Measurements from ENCODE around the gene UBE3B. TPM values are rescaled to one million over a fixed set of nuclear protein-coding genes. Genes with fewer than 3 reads are reported as not detected.

The UBE3B gene
- total and polyA plus RNA-seq, 2 donors (not counting 1 experiment from before 2014, with no cell fraction given), result 27.2 to 52.1 TPM

- Histone ChIP-seq H3K36me3 (replicated peaks in 1 of 2; ENCODE audit: control extremely low read depth in 1 of 2, control insufficient read depth in 1 of 2, extremely low read depth in 1 of 2, insufficient read depth in 2 of 2, low read length in 1 of 2) (peaks cover 0 to 22% of the 10 kb centered on the region in 2 experiments), H3K4me2 (replicated peaks; ENCODE audit: low read depth, low read length, poor library complexity, severe bottlenecking) (no peak overlapping the region), H3K9ac (ENCODE audit: low read length) (no peak overlapping the region), H3K4me3 (ENCODE audit: control extremely low read depth in 1 of 5, extremely low read depth in 1 of 5, insufficient read depth in 1 of 5, low read depth in 2 of 5, low read length in 4 of 5) (no peak overlapping the region), H3K4me1 (ENCODE audit: control insufficient read depth in 2 of 2, insufficient read depth in 2 of 2, low read length in 2 of 2) (no peaks in the 10 kb centered on the region), H3K9me3 (ENCODE audit: control extremely low read depth in 1 of 3, control insufficient read depth in 2 of 3, insufficient read depth in 1 of 3, low read length in 2 of 3) (no peaks in the 10 kb centered on the region), H3K27ac (ENCODE audit: low read length in 2 of 2) (no peak overlapping the region), H4K20me1 (ENCODE audit: control insufficient read depth, insufficient read depth, low read length, poor library complexity, severe bottlenecking) (no peaks in the 10 kb centered on the region), H3K27me3 (replicated peaks in 1 of 4; ENCODE audit: control extremely low read depth in 1 of 4, control insufficient read depth in 3 of 4, insufficient read depth in 4 of 4, low read length in 3 of 4) (no peaks in the 10 kb centered on the region), H2AFZ (ENCODE audit: insufficient read depth, low read depth, low read length, poor library complexity, severe bottlenecking) (no peak overlapping the region), H3K79me2 (ENCODE audit: control insufficient read depth, insufficient read depth, low read length) (no peaks in the 10 kb centered on the region)
- POLR2A ChIA-PET, result no interaction called here
- DNase-seq (no peak), ATAC-seq (ENCODE audit: low read depth) (no peak)
- H3K27me3 Mint-ChIP-seq, result no peaks in the 10 kb centered on the region
- no peak overlapping the region for H3K27ac Mint-ChIP-seq
- H3K4me3 Mint-ChIP-seq, result no peak overlapping the region
- no peaks in the 10 kb centered on the region for H3K9me3 Mint-ChIP-seq (ENCODE audit: insufficient read depth)
- no peak for TF ChIP-seq CTCF (IDR thresholded peaks at IDR 0.05)
- TF ChIP-seq EZH2 (IDR thresholded peaks at IDR 0.05; ENCODE audit: borderline replicate concordance, insufficient read depth, low read depth, low read length, poor library complexity, severe bottlenecking), result no peak
- 83% methylated on average over 2 of the region's 6 CpGs for WGBS (ENCODE audit: insufficient coverage)
- intact Hi-C loops (cut with micrococcal nuclease), result no loop called here
- CTCF ChIA-PET, result interaction anchor here (0.6 to 1.5 kb wide), 2 partner anchors 11 to 16 kb away, joined by 4 read pairs; no protein-coding TSS in a partner anchor
- no peaks in the 10 kb centered on the region for H3K4me1 Mint-ChIP-seq
These were observed 33.2 kb upstream of the UBE3B start for GRCh38 chr12:109444259-109444658.

GRCh38 chr12:109445191-109445609 lies 32.2 kb upstream of the UBE3B start:
- no peaks in the 10 kb centered on the region for H3K27me3 ChIP-seq (replicated peaks in 1 of 4; ENCODE audit: control extremely low read depth in 1 of 4, control insufficient read depth in 3 of 4, insufficient read depth in 4 of 4, low read length in 3 of 4)
- ATAC-seq (ENCODE audit: low read depth) (no peak), DNase-seq (no peak)
- intact Hi-C loops (cut with micrococcal nuclease), result no loop called here
- no peak overlapping the region for H2AFZ ChIP-seq (ENCODE audit: insufficient read depth, low read depth, low read length, poor library complexity, severe bottlenecking)
- H3K9me3 ChIP-seq (ENCODE audit: control extremely low read depth in 1 of 3, control insufficient read depth in 2 of 3, insufficient read depth in 1 of 3, low read length in 2 of 3), result no peaks in the 10 kb centered on the region
- no peaks in the 10 kb centered on the region for H3K4me1 ChIP-seq (ENCODE audit: control insufficient read depth in 2 of 2, insufficient read depth in 2 of 2, low read length in 2 of 2)
- WGBS (ENCODE audit: insufficient coverage), result 83% methylated on average over 1 of the region's 2 CpGs
- H4K20me1 ChIP-seq (ENCODE audit: control insufficient read depth, insufficient read depth, low read length, poor library complexity, severe bottlenecking), result no peaks in the 10 kb centered on the region
- H3K4me3 ChIP-seq (ENCODE audit: control extremely low read depth in 1 of 5, extremely low read depth in 1 of 5, insufficient read depth in 1 of 5, low read depth in 2 of 5, low read length in 4 of 5), result no peak overlapping the region
- no peak overlapping the region for H3K27ac Mint-ChIP-seq
- H3K27me3 Mint-ChIP-seq, result no peaks in the 10 kb centered on the region
- no peak overlapping the region for H3K27ac ChIP-seq (ENCODE audit: low read length in 2 of 2)
- H3K4me3 Mint-ChIP-seq, result no peak overlapping the region
- H3K36me3 ChIP-seq (replicated peaks in 1 of 2; ENCODE audit: control extremely low read depth in 1 of 2, control insufficient read depth in 1 of 2, extremely low read depth in 1 of 2, insufficient read depth in 2 of 2, low read length in 1 of 2), result peaks cover 0 to 22% of the 10 kb centered on the region in 2 experiments
- TF ChIP-seq CTCF (IDR thresholded peaks at IDR 0.05) (no peak), EZH2 (IDR thresholded peaks at IDR 0.05; ENCODE audit: borderline replicate concordance, insufficient read depth, low read depth, low read length, poor library complexity, severe bottlenecking) (no peak)
- ChIA-PET POLR2A (no interaction called here), CTCF (interaction anchor here (0.6 to 1.2 kb wide), 2 partner anchors 17 to 107 kb away, joined by 3 read pairs; no protein-coding TSS in a partner anchor)
- no peak overlapping the region for H3K4me2 ChIP-seq (replicated peaks; ENCODE audit: low read depth, low read length, poor library complexity, severe bottlenecking)
- no peaks in the 10 kb centered on the region for H3K4me1 Mint-ChIP-seq
- H3K9ac ChIP-seq (ENCODE audit: low read length), result no peak overlapping the region
- H3K79me2 ChIP-seq (ENCODE audit: control insufficient read depth, insufficient read depth, low read length), result no peaks in the 10 kb centered on the region
- H3K9me3 Mint-ChIP-seq (ENCODE audit: insufficient read depth), result no peaks in the 10 kb centered on the region

Measured in B cell (primary cell).